Measurements from ENCODE around the gene TAMALIN. TPM values are rescaled to one million over a fixed set of nuclear protein-coding genes. Genes with fewer than 3 reads are reported as not detected.

The TAMALIN gene
- total and polyA plus RNA-seq, 10 donors, result 25.5 to 141 (median 45.2) TPM

- Histone ChIP-seq H3K4me3 (no peak overlapping the region), H3K27ac (peak overlapping the region in 2 of 8 donors; percentile 7 to 35), H3K4me1 (peaks cover 27 to 59% (median 46%) of the 10 kb centered on the region in 6 donors), H3K9me3 (no peaks in the 10 kb centered on the region), H3K36me3 (peaks cover 0 to 3% (median 0%) of the 10 kb centered on the region in 6 donors), H3K27me3 (replicated peaks in 1 of 7) (peaks cover 0 to 8% (median 0%) of the 10 kb centered on the region in 7 donors)
- no peak for TF ChIP-seq POLR2A (IDR thresholded peaks at IDR 0.05)
- peak; percentile 20 to 44 (median 36) for TF ChIP-seq POLR2AphosphoS5 (IDR thresholded peaks at IDR 0.05)
- TF ChIP-seq CTCF (IDR thresholded peaks at IDR 0.05 in 8 of 11, conservative IDR thresholded peaks at IDR 0.05 in 3 of 11), result peak; percentile 40 to 89 (median 78)
- peak; percentile 90 for DNase-seq
- 18 to 24% (median 22%) methylated on average over 9 of the region's 9 CpGs for WGBS, 5 donors
- intact Hi-C loops (cut with DNase I; ENCODE audit: low total_unique reads), result no loop called here
These were observed 14.0 kb downstream of the TAMALIN start for GRCh38 chr12:52020539-52021336.

GRCh38 chr12:52022841-52023181 lies 16.1 kb downstream of the TAMALIN start:
- no peaks in the 10 kb centered on the region for H3K36me3 ChIP-seq
- no peaks in the 10 kb centered on the region for H3K9me3 ChIP-seq
- H3K4me1 ChIP-seq, result peaks cover 29 to 78% (median 59%) of the 10 kb centered on the region in 6 donors
- peak overlapping the region in 5 of 8 donors; percentile 17 to 90 (median 86) for H3K27ac ChIP-seq
- H3K4me3 ChIP-seq, result peak overlapping the region; percentile 45 to 83 (median 56)
- intact Hi-C loops (cut with DNase I; ENCODE audit: low total_unique reads), result no loop called here
- TF ChIP-seq POLR2A (IDR thresholded peaks at IDR 0.05), result no peak
- WGBS, 5 donors, result 6 to 18% (median 9%) methylated on average over 8 to 14 of the region's 14 CpGs
- peaks cover 0 to 8% (median 0%) of the 10 kb centered on the region in 7 donors for H3K27me3 ChIP-seq (replicated peaks in 1 of 7)
- peak; percentile 84 for DNase-seq

- Histone ChIP-seq H3K4me1 (peaks cover 29 to 78% (median 59%) of the 10 kb centered on the region in 6 donors), H3K9me3 (no peaks in the 10 kb centered on the region), H3K36me3 (no peaks in the 10 kb centered on the region), H3K27ac (peak overlapping the region in 5 of 8 donors; percentile 17 to 90 (median 86)), H3K4me3 (peak overlapping the region; percentile 45 to 83 (median 56)), H3K27me3 (replicated peaks in 1 of 7) (peaks cover 0 to 8% (median 0%) of the 10 kb centered on the region in 7 donors)
- 0 to 1% (median 1%) methylated on average over 41 to 70 of the region's 70 CpGs for WGBS, 5 donors
- peak; percentile 98 for DNase-seq
- TF ChIP-seq POLR2AphosphoS5 (IDR thresholded peaks at IDR 0.05) (peak; percentile 43 to 77 (median 61)), CTCF (IDR thresholded peaks at IDR 0.05 in 8 of 11, conservative IDR thresholded peaks at IDR 0.05 in 3 of 11) (peak; percentile 85 to 98 (median 97)), POLR2A (IDR thresholded peaks at IDR 0.05) (peak in 1 of 3 donors; percentile 28)
- intact Hi-C loops (cut with DNase I; ENCODE audit: low total_unique reads), result no loop called here
These were observed 16.6 kb downstream of the TAMALIN start for GRCh38 chr12:52023182-52023975.

GRCh38 chr12:52023976-52024688 lies 17.4 kb downstream of the TAMALIN start:
- 22 to 27% (median 24%) methylated on average over 17 to 20 of the region's 20 CpGs for WGBS, 5 donors
- Histone ChIP-seq H3K4me1 (peaks cover 29 to 78% (median 59%) of the 10 kb centered on the region in 6 donors), H3K4me3 (peak overlapping the region; percentile 45 to 83 (median 56)), H3K36me3 (no peaks in the 10 kb centered on the region), H3K27ac (peak overlapping the region in 5 of 8 donors; percentile 80 to 90 (median 86)), H3K27me3 (replicated peaks in 1 of 7) (peaks cover 0 to 8% (median 0%) of the 10 kb centered on the region in 7 donors), H3K9me3 (no peaks in the 10 kb centered on the region)
- intact Hi-C loops (cut with DNase I; ENCODE audit: low total_unique reads), result no loop called here
- TF ChIP-seq CTCF (IDR thresholded peaks at IDR 0.05 in 8 of 11, conservative IDR thresholded peaks at IDR 0.05 in 3 of 11) (peak in 7 of 11 experiments; percentile 24 to 74 (median 59)), POLR2AphosphoS5 (IDR thresholded peaks at IDR 0.05) (no peak)
- DNase-seq, result no peak

All from spleen (tissue), 11 donors.